ENCODE data around the gene SHC3.

DNA sequence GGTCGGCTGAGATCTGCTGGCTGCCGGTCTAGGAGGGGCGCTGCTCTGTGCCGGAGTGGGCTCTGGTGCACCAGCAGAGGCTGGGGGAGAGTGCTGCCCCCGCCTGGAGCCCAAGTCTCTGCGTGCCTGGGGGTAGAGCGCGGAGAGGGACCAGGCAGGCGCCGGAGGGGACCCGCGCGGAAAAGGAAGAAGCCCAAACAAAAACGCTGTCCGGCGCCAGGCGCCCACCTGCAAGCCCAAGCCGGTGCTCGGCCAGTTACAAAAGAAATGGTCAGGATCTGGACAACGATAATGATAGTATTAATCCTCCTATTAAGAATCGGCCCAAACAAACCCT, 187.9 kb downstream of the SHC3 start:
- TF ChIP-seq GATA2 (IDR thresholded peaks at IDR 0.05; ENCODE audit: low read depth, low read length), result no peak
- TF ChIP-seq GATA3 (IDR thresholded peaks at IDR 0.05; ENCODE audit: low read depth, low read length), result no peak
